GM04503 (cell line): Measurements from ENCODE around the gene TMEM184B.

Experiments used
- DNase-seq: peaks from one replicate; pipeline ENCODE4 v3.0.0-alpha.2; 2012; ENCODE audit warnings: low read depth

Gene TMEM184B

GRCh38 chr22:38308791-38309498 is 36.1 kb upstream of the TMEM184B start:
- DNase-seq, result no peak

GRCh38 chr22:38305471-38306448 is 33.0 kb upstream of the TMEM184B start:
- DNase-seq, result no peak

- DNase-seq, result no peak
Measured at GRCh38 chr22:38304526-38304925, 31.7 kb upstream of the TMEM184B start.

- DNase-seq, result no peak
Measured at GRCh38 chr22:38303974-38304373, 31.2 kb upstream of the TMEM184B start.

- DNase-seq, result no peak
Measured at GRCh38 chr22:38302906-38303305, 30.1 kb upstream of the TMEM184B start.

GRCh38 chr22:38300946-38301345 is 28.1 kb upstream of the TMEM184B start:
- DNase-seq, result no peak

- DNase-seq, result no peak
Measured at GRCh38 chr22:38300197-38300945, 27.6 kb upstream of the TMEM184B start.

- DNase-seq, result no peak
Measured at GRCh38 chr22:38299770-38300102, 26.9 kb upstream of the TMEM184B start.

GRCh38 chr22:38298312-38299005 is 25.6 kb upstream of the TMEM184B start:
- DNase-seq, result no peak

GRCh38 chr22:38296372-38296771 is 23.6 kb upstream of the TMEM184B start:
- DNase-seq, result no peak

GRCh38 chr22:38295863-38296262 is 23.1 kb upstream of the TMEM184B start:
- DNase-seq, result no peak

GRCh38 chr22:38295339-38295738 is 22.5 kb upstream of the TMEM184B start:
- DNase-seq, result no peak

- DNase-seq, result no peak
Measured at GRCh38 chr22:38294193-38294592, 21.4 kb upstream of the TMEM184B start.

- no peak for DNase-seq
Measured at GRCh38 chr22:38292694-38293093, 19.9 kb upstream of the TMEM184B start.

GRCh38 chr22:38291201-38291777 is 18.5 kb upstream of the TMEM184B start:
- DNase-seq, result no peak

GRCh38 chr22:38290347-38290746 is 17.5 kb upstream of the TMEM184B start:
- DNase-seq, result no peak

GRCh38 chr22:38289583-38290082 is 16.8 kb upstream of the TMEM184B start:
- no peak for DNase-seq

GRCh38 chr22:38286915-38287669 is 14.3 kb upstream of the TMEM184B start:
- no peak for DNase-seq

- DNase-seq, result no peak
Measured at GRCh38 chr22:38285018-38285417, 12.2 kb upstream of the TMEM184B start.

- DNase-seq, result peak; percentile 97
Measured at GRCh38 chr22:38284042-38284402, 11.2 kb upstream of the TMEM184B start.

GRCh38 chr22:38282397-38282796 is 9.6 kb upstream of the TMEM184B start:
- DNase-seq, result no peak
